ENCODE results near the gene TMEM225B.
"Not testable (repeated sequence)": the region's sequence is repeated elsewhere in the genome, so short reads cannot be mapped to it uniquely, and the experiment has no call there.

Gene TMEM225B

DNA sequence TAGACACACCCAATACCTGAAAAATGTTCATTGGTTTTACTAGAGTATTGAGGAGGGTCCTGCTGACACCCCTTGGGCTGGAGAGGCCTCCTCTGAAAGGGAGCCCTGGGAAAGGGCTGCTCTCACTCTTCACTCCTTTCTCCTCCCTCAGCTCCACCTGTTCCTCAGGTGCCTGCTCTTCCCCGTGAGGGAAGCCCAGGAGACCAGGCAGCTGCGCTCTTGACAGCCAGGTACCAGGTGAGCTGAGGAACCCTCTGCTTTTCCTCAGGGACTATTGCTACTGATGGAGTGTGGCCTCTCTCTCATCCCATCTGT lies 36.4 kb upstream of the TMEM225B start:
- Histone ChIP-seq H3K36me3 (ENCODE audit: control insufficient read depth, insufficient read depth, low read length) (peaks cover 8% of the 10 kb centered on the region), H3K27me3 (replicated peaks; ENCODE audit: control insufficient read depth, insufficient read depth, low read length) (no peaks in the 10 kb centered on the region), H3K4me3 (replicated peaks; ENCODE audit: low read depth, low read length) (no peak overlapping the region)
- no peak for DNase-seq (ENCODE audit: extremely low read depth, insufficient read length)
- TF ChIP-seq, protein P1, sequence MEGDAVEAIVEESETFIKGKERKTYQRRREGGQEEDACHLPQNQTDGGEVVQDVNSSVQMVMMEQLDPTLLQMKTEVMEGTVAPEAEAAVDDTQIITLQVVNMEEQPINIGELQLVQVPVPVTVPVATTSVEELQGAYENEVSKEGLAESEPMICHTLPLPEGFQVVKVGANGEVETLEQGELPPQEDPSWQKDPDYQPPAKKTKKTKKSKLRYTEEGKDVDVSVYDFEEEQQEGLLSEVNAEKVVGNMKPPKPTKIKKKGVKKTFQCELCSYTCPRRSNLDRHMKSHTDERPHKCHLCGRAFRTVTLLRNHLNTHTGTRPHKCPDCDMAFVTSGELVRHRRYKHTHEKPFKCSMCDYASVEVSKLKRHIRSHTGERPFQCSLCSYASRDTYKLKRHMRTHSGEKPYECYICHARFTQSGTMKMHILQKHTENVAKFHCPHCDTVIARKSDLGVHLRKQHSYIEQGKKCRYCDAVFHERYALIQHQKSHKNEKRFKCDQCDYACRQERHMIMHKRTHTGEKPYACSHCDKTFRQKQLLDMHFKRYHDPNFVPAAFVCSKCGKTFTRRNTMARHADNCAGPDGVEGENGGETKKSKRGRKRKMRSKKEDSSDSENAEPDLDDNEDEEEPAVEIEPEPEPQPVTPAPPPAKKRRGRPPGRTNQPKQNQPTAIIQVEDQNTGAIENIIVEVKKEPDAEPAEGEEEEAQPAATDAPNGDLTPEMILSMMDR (IDR thresholded peaks at IDR 0.05; ENCODE audit: insufficient read depth, low read length, poor library complexity, severe bottlenecking), result no peak

DNA sequence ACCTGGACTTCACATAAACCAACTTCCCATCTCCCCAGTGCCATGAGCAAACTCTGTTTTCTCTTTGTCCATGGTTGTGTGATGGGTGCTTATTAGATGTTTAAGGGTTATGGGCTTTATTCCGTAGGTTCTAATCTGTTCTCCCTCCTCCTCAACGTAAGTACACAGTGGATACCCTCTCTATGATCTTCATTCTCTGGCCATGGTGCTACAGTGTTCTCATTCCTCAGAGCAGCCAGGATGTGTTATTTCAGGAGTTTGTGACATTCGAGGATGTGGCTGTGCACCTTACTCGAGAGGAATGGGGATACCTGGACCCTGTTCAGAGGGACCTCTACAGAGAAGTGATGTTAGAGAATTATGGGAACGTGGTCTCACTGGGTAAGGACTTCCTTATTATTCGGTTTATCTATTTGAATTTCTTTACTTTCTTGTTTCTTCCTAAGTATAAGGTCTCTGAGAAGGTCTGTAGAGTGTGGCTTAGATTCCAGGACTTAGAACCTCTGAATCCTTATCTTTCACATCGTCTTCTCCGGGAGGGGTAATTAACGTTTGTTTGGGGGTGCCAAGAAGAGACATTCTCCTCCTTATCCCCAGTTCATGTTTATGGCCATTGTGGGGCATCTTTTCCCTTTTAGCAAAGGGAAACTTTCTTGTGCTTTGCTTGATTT lies 35.8 kb upstream of the TMEM225B start:
- TF ChIP-seq, protein P1 (IDR thresholded peaks at IDR 0.05; ENCODE audit: insufficient read depth, low read length, poor library complexity, severe bottlenecking), result no peak
- H3K36me3 ChIP-seq (ENCODE audit: control insufficient read depth, insufficient read depth, low read length), result peaks cover 8% of the 10 kb centered on the region
- no peak overlapping the region for H3K4me3 ChIP-seq (replicated peaks; ENCODE audit: low read depth, low read length)
- no peaks in the 10 kb centered on the region for H3K27me3 ChIP-seq (replicated peaks; ENCODE audit: control insufficient read depth, insufficient read depth, low read length)
- no peak for DNase-seq (ENCODE audit: extremely low read depth, insufficient read length)

DNA sequence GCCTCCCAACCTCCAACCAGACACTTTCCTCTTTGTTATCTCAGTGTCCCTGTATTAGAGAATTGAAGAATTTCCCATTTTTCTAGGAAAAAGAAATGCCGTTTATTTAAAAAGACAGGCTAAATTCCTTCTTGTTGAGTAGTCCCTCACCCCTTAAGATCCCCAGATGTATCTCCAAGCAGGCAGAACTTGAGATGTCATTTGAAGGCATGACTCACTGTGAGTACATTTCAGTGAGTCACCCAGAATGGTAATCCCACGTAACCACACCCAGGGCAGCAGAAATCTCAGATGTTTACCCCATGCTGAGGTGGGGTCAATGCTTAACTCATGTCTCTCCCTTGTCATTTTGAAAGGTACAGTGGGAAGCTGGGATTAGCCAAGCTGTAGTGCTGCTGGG lies 35.2 kb upstream of the TMEM225B start:
- TF ChIP-seq, protein P1 (IDR thresholded peaks at IDR 0.05; ENCODE audit: insufficient read depth, low read length, poor library complexity, severe bottlenecking), result no peak
- no peaks in the 10 kb centered on the region for H3K27me3 ChIP-seq (replicated peaks; ENCODE audit: control insufficient read depth, insufficient read depth, low read length)
- H3K36me3 ChIP-seq (ENCODE audit: control insufficient read depth, insufficient read depth, low read length), result peaks cover 8% of the 10 kb centered on the region
- no peak for DNase-seq (ENCODE audit: extremely low read depth, insufficient read length)
- H3K4me3 ChIP-seq (replicated peaks; ENCODE audit: low read depth, low read length), result no peak overlapping the region

DNA sequence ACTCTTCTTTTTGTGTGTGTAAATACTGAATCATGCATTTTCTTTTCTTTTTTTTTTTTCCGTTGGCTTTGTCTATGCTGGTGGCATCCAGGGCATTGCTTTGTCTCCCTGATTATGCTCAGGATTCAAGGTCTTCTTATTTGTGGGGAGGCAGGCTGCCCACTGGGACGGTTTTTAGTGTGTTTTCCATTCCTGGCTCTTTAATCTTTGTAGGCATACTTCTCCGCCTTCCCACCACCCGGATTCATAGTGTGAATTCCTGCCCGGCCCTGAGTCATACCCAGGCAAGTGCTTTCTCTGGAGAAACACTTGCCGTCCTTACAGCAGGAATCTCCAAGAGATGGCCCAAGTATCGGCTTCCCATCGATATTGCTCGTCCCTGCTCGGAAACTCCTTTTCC lies 34.4 kb upstream of the TMEM225B start:
- no peak for DNase-seq (ENCODE audit: extremely low read depth, insufficient read length)
- H3K27me3 ChIP-seq (replicated peaks; ENCODE audit: control insufficient read depth, insufficient read depth, low read length), result no peaks in the 10 kb centered on the region
- peaks cover 10% of the 10 kb centered on the region for H3K36me3 ChIP-seq (ENCODE audit: control insufficient read depth, insufficient read depth, low read length)
- H3K4me3 ChIP-seq (replicated peaks; ENCODE audit: low read depth, low read length), result no peak overlapping the region
- TF ChIP-seq, protein P1 (IDR thresholded peaks at IDR 0.05; ENCODE audit: insufficient read depth, low read length, poor library complexity, severe bottlenecking), result no peak

DNA sequence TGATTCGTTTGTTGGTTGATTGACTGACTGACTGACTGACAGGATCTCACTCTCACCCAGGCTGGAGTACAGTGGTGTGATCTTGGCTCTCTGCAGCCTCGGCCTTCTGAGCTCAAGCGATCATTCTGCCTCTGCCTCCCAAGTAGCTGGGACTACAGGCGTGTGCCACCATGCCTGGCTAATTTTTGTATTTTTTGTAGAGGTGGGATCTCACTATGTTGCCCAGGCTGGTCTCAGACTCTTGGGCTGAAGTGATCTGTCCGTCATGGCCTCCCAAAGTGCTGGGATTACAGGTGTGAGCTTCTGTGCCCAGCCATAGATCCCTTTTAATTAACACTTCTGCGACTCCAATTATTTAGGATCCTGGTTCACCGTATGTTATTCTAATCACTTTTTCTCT lies 29.3 kb upstream of the TMEM225B start:
- not testable (repeated sequence) for H3K4me3 ChIP-seq (replicated peaks; ENCODE audit: low read depth, low read length); H3K27me3 ChIP-seq (replicated peaks; ENCODE audit: control insufficient read depth, insufficient read depth, low read length); DNase-seq (ENCODE audit: extremely low read depth, insufficient read length)
- peaks cover 11% of the 10 kb centered on the region for H3K36me3 ChIP-seq (ENCODE audit: control insufficient read depth, insufficient read depth, low read length)

DNA sequence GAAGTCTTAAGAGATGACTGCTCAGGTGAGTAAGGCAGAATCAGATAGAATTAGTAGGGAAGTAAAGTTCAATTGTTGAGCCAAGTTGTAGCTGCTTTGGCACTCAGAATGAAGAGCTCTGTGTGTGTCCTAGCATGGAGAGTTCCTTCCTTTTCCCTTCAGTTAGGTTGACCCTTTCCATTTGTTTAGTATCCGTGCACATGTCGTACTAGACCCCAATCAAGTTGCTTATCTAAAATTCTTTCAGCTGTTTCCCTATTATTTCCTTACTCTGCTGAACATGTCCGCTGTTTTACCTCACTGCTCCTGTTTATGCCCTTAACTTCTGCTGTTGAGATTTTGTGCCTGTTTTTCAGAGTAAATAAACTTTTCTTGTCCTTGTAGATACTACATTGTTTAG lies 26.3 kb upstream of the TMEM225B start:
- peaks cover 10% of the 10 kb centered on the region for H3K36me3 ChIP-seq (ENCODE audit: control insufficient read depth, insufficient read depth, low read length)
- TF ChIP-seq, protein P1 (IDR thresholded peaks at IDR 0.05; ENCODE audit: insufficient read depth, low read length, poor library complexity, severe bottlenecking), result no peak
- no peak overlapping the region for H3K4me3 ChIP-seq (replicated peaks; ENCODE audit: low read depth, low read length)
- H3K27me3 ChIP-seq (replicated peaks; ENCODE audit: control insufficient read depth, insufficient read depth, low read length), result no peaks in the 10 kb centered on the region
- DNase-seq (ENCODE audit: extremely low read depth, insufficient read length), result no peak
